Measurements from ENCODE around the gene LAMA5.

The LAMA5 gene

DNA sequence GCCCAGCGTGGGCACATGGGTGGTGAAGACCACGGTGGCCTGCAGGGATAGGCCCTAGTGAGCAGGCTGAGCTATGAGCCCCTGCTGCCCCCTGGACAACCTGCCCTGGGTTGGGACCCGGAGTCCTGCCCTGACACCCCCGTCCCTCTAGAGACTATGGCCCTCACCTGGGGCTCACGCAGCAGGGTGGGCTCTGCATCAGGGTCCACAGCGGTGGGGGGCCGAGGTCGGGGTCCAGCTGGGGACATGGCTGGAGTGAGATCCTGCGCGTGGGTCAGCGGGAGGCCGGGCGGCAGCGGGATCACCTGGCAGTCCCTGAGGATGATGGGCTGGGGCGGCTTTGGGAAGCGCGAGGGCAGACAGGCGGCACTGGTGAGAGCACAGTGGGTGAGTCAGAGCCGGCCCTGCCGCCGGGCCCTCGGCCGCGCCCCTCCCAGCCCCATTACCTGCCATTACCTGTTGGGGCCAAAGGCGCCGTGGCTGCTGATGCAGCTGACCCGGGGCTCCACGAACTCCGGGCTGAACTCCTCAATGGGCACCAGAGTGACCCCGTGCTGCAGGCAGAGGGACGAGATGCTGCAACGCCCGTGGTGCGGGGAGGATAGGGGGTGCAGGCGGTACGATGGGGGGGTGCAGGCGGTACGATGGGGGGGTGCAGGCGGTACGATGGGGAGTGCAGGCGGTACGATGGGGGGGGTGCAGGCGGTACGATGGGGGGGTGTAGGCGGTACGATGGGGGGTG is 36.4 kb downstream of the LAMA5 start:
- Histone ChIP-seq H3K9me3 (ENCODE audit: low read length) (no peaks in the 10 kb centered on the region), H3K27me3 (ENCODE audit: control insufficient read depth in 1 of 2, insufficient read depth in 2 of 2, low read length in 2 of 2) (no peaks in the 10 kb centered on the region), H3K4me1 (ENCODE audit: insufficient read depth, low read length) (no peaks in the 10 kb centered on the region), H3K27ac (ENCODE audit: low read depth, low read length) (no peak overlapping the region), H3K9ac (ENCODE audit: low read length) (no peak overlapping the region), H3K36me3 (ENCODE audit: insufficient read depth, low read length) (peaks cover 78% of the 10 kb centered on the region), H3K4me3 (ENCODE audit: low read depth in 1 of 2, low read length in 2 of 2) (no peak overlapping the region)

DNA sequence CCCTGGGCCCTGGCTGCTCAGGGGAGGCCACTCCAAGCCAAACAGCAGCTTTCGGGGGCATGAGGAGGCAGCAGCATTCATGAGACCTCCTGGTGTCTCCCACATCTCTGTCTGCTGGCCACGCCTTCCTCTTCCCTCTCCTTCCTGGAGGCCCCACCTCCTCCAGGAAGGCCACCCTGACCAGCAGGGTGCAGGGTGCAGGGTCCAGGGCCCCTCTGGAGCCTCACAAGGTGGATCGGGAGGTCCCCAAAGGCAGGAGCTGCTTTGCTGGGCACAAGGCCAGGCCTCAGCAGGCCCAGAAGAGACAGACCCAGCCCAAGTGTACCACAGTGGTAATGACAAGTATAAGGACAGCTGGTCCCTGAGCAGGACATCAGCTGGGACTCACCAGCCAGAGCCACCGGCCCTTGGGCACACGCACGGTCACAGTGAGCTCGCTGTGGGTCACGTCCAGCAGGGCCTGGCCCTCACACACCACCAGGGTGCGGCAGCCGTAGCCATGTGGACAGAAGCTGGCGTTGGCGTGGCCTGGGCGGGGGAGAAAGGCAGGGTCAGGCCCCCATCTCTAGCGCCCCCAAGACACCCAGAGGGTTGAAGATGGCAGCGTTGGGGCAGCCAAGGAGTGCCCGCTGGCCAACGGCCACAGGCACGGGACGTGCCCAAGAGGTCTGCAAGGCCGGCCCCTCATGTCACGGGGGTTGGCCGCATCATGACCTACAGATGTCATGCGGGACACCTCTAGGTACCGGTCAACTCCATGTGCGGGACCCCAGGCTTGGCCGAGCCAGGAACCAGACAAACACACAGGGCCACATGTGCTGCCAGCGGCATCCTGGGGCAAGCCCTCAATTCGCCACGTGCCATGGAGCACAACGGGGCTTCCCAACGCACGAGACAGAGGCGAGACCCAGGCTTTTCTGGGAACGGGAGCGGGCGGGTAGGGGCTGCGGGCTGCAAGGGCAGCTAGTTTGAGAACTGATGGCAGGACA is 37.4 kb downstream of the LAMA5 start:
- peaks cover 77% of the 10 kb centered on the region for H3K36me3 ChIP-seq (ENCODE audit: insufficient read depth, low read length)
- H3K4me1 ChIP-seq (ENCODE audit: insufficient read depth, low read length): no peaks in the 10 kb centered on the region
- no peaks in the 10 kb centered on the region for H3K9me3 ChIP-seq (ENCODE audit: low read length)
- no peak overlapping the region for H3K4me3 ChIP-seq (ENCODE audit: low read depth in 1 of 2, low read length in 2 of 2)
- H3K27ac ChIP-seq (ENCODE audit: low read depth, low read length): no peak overlapping the region
- no peaks in the 10 kb centered on the region for H3K27me3 ChIP-seq (ENCODE audit: control insufficient read depth in 1 of 2, insufficient read depth in 2 of 2, low read length in 2 of 2)
- H3K9ac ChIP-seq (ENCODE audit: low read length): no peak overlapping the region

DNA sequence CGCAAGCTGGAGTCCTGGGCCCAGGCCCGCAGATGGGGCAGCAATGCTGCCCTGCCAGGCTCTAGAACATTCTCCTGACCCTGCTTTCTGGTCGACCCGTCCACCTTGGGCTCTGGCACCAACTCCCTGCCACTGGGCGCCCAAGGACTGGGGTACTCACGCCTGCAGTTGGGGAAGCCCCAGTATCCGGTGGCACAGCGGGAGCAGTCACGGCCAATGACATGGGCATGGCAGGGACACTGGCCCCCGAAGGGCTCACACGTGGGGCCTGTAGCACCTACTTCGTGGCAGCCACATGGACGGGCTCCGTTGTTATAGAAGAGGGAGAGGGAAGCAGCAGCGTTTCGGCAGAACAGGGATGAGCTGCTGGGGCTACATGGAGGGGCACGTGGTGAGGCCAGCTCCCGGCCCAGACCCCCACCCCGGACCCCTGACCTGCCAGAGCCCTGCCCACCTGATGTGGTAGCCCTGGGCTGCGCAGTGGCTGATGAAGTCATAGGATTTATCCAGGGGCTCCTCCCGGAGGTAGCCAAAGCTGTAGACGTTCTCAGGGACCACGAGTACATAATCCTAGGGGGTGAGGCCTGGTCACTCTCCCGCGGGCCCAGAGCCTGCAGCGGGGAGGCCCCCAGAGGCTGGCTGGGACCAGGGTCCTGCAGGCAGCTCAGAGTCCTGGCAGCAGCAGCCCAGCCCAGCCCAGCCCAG is 38.3 kb downstream of the LAMA5 start:
- Histone ChIP-seq H3K9me3 (ENCODE audit: low read length) (no peaks in the 10 kb centered on the region), H3K27me3 (ENCODE audit: control insufficient read depth in 1 of 2, insufficient read depth in 2 of 2, low read length in 2 of 2) (no peaks in the 10 kb centered on the region), H3K9ac (ENCODE audit: low read length) (no peak overlapping the region), H3K4me3 (ENCODE audit: low read depth in 1 of 2, low read length in 2 of 2) (no peak overlapping the region), H3K4me1 (ENCODE audit: insufficient read depth, low read length) (no peaks in the 10 kb centered on the region), H3K36me3 (ENCODE audit: insufficient read depth, low read length) (peaks cover 85% of the 10 kb centered on the region), H3K27ac (ENCODE audit: low read depth, low read length) (no peak overlapping the region)

DNA sequence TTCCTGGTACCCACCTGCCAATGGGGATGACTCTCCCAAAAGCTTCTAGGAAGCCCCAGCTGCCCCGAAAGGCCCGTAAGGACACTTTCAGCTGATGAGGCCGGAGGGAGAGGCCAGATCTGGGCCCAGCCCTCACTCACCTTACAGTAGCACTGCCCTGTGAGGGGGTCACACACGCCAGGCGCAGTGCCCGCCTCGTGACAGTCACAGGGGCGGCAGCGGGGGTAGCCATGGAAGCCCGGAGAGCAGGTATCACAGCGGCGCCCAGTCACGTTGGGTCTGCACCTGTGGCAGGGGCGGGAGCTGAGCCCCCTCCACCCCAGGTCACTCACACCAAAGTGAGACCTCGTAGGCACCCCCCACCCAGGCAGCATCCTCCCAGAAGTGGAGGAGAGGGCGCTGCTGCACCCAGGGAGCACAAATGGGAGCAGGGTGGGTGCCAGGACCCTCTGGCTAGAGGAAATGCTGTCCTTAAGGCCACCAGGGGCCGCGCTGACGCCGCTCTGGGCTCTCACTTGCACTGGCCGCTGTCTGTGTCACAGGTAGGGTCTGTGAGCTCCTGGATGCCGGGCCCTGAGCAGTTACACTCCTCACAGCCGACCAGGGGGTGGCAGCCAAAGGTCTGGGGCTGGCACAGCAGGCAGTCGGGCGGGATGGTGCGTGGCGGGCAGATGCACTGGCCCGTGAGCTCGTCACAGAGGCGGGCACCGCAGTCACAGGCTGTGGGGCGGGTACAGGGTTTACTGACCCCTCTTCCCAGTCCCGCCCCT is 39.2 kb downstream of the LAMA5 start:
- Histone ChIP-seq H3K36me3 (ENCODE audit: insufficient read depth, low read length) (peaks cover 83% of the 10 kb centered on the region), H3K4me1 (ENCODE audit: insufficient read depth, low read length) (no peaks in the 10 kb centered on the region), H3K9me3 (ENCODE audit: low read length) (no peaks in the 10 kb centered on the region), H3K9ac (ENCODE audit: low read length) (no peak overlapping the region), H3K27ac (ENCODE audit: low read depth, low read length) (no peak overlapping the region), H3K4me3 (ENCODE audit: low read depth in 1 of 2, low read length in 2 of 2) (no peak overlapping the region), H3K27me3 (ENCODE audit: control insufficient read depth in 1 of 2, insufficient read depth in 2 of 2, low read length in 2 of 2) (no peaks in the 10 kb centered on the region)

DNA sequence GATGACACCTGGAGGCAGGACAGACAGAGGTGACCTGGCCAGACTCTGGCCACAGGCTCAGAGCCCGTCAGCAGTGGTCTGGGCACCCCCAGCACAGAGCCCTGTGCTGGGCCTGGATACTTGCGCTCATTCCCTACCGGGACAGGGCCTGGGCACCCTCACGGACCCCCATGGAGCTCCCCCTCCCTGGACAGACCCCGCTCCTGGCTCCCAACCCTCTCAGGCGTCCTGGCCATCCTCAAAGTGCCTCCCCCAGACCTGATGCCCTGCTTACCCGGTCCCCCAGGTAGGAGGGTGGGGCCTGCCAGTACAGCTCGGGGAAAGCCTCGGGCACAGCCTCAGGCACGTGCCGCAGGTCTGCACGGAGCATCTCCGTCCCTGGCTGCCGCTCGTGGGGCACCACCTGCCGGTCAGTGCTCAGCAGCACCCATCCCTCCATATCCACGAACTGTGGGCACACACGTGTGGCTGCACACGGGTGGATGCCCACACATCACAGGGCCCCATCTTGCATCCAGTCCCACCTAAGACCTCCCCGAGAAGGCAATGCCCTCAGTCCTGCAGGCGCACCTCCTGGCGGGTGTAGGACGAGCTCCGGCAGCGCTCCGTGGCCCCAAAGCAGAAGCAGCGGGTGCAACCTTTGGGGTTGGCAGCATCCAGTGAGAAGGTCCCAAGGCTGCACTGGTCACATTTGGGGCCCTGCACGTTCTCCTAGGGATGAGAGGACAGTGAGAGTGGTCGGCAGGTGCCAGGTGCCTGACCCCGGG is 40.0 kb downstream of the LAMA5 start:
- no peaks in the 10 kb centered on the region for H3K27me3 ChIP-seq (ENCODE audit: control insufficient read depth in 1 of 2, insufficient read depth in 2 of 2, low read length in 2 of 2)
- no peak overlapping the region for H3K27ac ChIP-seq (ENCODE audit: low read depth, low read length)
- H3K36me3 ChIP-seq (ENCODE audit: insufficient read depth, low read length): peaks cover 76% of the 10 kb centered on the region
- H3K9me3 ChIP-seq (ENCODE audit: low read length): no peaks in the 10 kb centered on the region
- H3K4me1 ChIP-seq (ENCODE audit: insufficient read depth, low read length): no peaks in the 10 kb centered on the region
- H3K9ac ChIP-seq (ENCODE audit: low read length): no peak overlapping the region
- H3K4me3 ChIP-seq (ENCODE audit: low read depth in 1 of 2, low read length in 2 of 2): no peak overlapping the region

DNA sequence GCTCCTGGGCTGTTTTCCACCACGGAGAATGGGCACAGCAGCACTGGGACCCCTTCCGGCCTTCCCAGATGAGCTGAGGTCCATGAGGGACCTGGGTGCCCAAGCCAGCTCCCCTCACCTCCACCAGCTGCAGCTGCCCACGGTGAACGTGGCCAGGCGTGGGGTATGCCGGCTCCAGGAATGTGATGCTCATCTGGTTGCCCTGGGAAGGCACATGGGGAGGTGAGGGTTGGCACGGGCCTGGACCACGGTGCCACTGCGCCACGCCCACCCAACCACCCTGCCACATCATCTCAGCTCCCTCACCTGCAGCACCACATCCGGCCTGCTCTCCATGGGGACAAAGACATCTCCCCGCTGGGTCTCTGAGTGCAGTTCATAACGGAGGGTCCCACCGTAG is 40.6 kb downstream of the LAMA5 start:
- no peaks in the 10 kb centered on the region for H3K4me1 ChIP-seq (ENCODE audit: insufficient read depth, low read length)
- no peaks in the 10 kb centered on the region for H3K27me3 ChIP-seq (ENCODE audit: control insufficient read depth in 1 of 2, insufficient read depth in 2 of 2, low read length in 2 of 2)
- H3K4me3 ChIP-seq (ENCODE audit: low read depth in 1 of 2, low read length in 2 of 2): no peak overlapping the region
- H3K9ac ChIP-seq (ENCODE audit: low read length): no peak overlapping the region
- H3K36me3 ChIP-seq (ENCODE audit: insufficient read depth, low read length): peaks cover 70% of the 10 kb centered on the region
- H3K9me3 ChIP-seq (ENCODE audit: low read length): no peaks in the 10 kb centered on the region
- H3K27ac ChIP-seq (ENCODE audit: low read depth, low read length): no peak overlapping the region

DNA sequence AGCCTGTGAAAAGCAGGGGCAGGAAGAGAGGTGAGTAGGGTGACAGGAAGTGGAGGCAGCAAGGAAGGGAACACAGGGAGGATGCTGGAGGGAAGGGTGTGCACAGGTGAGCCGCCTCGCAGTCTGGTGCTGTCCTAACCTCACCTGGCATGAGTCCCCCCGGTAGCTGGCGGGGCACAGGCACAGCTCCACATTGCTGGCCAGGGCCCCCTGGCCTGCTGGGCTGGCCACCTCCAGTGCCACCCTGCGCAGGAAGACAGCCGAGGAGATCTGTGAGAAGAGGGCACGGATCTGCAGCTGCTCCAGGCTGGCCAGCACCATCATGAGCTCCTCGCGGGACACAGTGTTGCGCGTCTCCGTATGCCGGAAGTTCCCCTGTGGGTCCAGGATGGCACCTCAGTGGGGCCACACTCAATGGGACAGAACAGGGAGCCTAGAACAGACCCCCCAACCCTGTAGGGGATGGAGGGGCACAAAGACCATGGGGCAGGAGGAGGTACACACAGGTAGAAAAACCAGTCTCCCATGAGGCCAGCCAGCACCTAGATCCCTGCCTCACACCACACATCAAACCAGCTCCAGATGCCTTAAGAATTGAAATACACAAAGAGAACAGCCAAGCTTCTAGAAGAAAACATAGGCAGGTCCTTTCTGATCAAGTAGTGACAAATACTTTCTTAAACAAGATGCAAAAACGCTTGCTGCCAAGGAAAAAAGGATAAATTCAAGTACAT is 41.8 kb downstream of the LAMA5 start:
- no peaks in the 10 kb centered on the region for H3K9me3 ChIP-seq (ENCODE audit: low read length)
- H3K4me3 ChIP-seq (ENCODE audit: low read depth in 1 of 2, low read length in 2 of 2): no peak overlapping the region
- H3K36me3 ChIP-seq (ENCODE audit: insufficient read depth, low read length): peaks cover 66% of the 10 kb centered on the region
- no peak overlapping the region for H3K9ac ChIP-seq (ENCODE audit: low read length)
- H3K27ac ChIP-seq (ENCODE audit: low read depth, low read length): no peak overlapping the region
- no peaks in the 10 kb centered on the region for H3K27me3 ChIP-seq (ENCODE audit: control insufficient read depth in 1 of 2, insufficient read depth in 2 of 2, low read length in 2 of 2)
- H3K4me1 ChIP-seq (ENCODE audit: insufficient read depth, low read length): no peaks in the 10 kb centered on the region

DNA sequence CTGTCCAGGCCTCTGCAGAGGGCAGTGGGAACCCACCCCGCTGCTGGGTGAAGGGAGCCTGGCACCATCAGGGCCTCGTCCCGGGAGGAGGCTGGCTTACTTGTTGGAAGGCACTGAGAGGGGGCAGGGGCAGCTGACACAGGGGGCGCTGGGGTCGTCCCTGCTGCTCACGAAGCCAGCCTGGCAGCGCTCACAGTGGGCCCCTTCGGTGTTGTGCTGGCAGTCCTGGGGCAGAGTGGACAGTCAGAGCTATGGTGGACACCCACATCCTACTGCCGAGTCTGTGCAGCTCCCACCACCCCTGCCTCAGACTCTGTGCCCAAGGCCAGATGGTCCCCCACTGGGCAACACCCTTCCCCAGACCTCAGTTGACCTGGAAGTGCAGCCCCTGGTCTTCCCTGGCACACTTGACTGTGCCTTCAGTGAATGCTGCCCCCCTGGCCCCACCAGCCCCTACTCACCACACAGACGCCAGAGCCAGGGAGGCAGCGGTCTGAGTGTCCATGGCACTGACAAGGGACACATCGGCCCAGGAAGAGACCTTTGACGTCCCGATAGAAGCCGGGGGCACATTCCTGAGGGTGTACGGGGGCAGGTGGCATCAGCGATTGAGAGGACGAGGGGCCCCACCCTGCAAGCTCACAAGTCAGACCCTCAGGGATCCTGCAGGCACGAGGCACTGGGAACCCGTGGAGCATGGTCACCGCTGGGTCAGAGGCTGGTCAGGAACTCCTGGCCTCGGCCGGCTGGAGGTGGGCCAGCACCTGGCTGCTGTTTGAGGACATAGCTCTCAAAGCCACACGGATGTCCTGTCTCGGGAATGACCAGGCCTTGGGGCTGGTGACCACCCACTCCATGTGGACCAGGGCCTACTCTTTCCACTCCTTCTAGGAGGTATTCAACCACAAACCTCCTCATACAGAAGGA is 42.9 kb downstream of the LAMA5 start:
- H3K4me1 ChIP-seq (ENCODE audit: insufficient read depth, low read length): no peaks in the 10 kb centered on the region
- H3K4me3 ChIP-seq (ENCODE audit: low read depth in 1 of 2, low read length in 2 of 2): no peak overlapping the region
- H3K9ac ChIP-seq (ENCODE audit: low read length): no peak overlapping the region
- no peaks in the 10 kb centered on the region for H3K9me3 ChIP-seq (ENCODE audit: low read length)
- H3K27me3 ChIP-seq (ENCODE audit: control insufficient read depth in 1 of 2, insufficient read depth in 2 of 2, low read length in 2 of 2): no peaks in the 10 kb centered on the region
- H3K27ac ChIP-seq (ENCODE audit: low read depth, low read length): no peak overlapping the region
- H3K36me3 ChIP-seq (ENCODE audit: insufficient read depth, low read length): peaks cover 63% of the 10 kb centered on the region

DNA sequence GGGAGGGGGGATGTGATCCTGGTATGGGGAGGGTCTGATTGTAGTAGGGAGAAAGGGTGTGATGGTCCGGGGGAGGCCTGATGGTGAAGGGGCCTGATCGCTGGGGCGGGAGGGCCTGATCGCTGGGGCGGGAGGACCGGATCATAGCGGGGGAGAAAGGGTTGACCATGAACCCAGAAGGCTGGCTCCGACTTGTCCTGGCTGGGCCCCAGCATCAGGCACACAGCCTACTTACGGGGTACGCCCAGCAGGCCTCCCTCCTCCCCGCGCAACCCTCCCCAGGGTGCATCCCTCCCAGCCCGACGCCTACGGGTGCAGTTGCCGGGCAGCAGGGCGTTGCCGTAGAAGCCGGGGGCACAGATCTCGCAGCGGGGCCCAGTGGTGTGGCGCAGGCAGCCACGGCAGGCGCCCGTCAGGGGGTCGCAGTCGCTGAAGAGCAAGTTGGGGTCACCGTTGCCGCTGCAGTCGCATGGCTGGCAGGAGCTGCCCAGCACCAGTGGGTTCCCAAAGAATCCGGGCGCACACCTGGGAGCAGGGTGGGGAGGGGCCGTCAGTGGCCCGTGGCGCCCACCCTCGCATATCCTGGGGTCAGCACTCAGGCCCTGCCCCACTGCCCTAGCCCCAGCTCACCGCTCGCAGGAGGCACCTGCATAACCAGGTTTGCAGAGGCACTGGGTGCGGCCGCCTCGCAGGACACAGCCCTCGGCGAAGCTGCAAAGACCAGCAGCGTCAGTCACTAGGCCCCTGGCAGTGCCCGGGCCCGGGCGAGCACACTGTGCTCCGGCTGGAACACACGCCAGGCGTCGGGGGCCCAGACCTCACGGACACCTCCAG is 43.7 kb downstream of the LAMA5 start:
- Histone ChIP-seq H3K9me3 (ENCODE audit: low read length) (no peaks in the 10 kb centered on the region), H3K27me3 (ENCODE audit: control insufficient read depth in 1 of 2, insufficient read depth in 2 of 2, low read length in 2 of 2) (no peaks in the 10 kb centered on the region), H3K4me3 (ENCODE audit: low read depth in 1 of 2, low read length in 2 of 2) (no peak overlapping the region), H3K36me3 (ENCODE audit: insufficient read depth, low read length) (peaks cover 63% of the 10 kb centered on the region), H3K9ac (ENCODE audit: low read length) (no peak overlapping the region), H3K27ac (ENCODE audit: low read depth, low read length) (no peak overlapping the region), H3K4me1 (ENCODE audit: insufficient read depth, low read length) (no peaks in the 10 kb centered on the region)
